ENCODE measurements around the gene C1QBP. TPM values are rescaled to one million over a fixed set of nuclear protein-coding genes. Genes with fewer than 3 reads are reported as not detected.

Gene C1QBP
- total RNA-seq, 1 experiment from 2014 or later: 225 TPM

DNA sequence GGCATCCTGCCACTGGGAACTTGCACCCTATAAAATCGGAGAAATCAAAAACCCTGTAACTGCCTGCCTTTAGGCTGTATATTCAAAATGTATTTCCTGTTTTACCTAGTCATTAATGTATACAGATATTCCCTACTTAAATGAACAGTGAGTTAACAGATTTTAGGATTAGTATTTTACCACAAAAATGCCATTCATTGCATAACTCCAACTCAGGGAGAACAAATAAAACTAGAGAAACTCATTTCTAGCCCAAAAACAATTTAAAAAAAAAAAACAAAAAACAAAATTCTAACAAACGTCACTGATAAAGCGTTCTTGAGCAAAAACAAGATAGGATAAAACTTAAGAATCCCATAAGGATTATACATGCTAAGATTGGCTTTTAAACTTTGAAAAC is 33.6 kb upstream of the C1QBP start:
- Histone ChIP-seq H3K4me3 (ENCODE audit: low read depth in 2 of 2, low read length in 2 of 2) (no peak overlapping the region), H3K36me3 (ENCODE audit: control insufficient read depth, insufficient read depth, low read length) (peaks cover 24% of the 10 kb centered on the region), H3K27ac (ENCODE audit: low read length) (no peak overlapping the region), H3K4me1 (ENCODE audit: control insufficient read depth, insufficient read depth, low read length) (peaks cover 4% of the 10 kb centered on the region), H3K27me3 (ENCODE audit: control insufficient read depth, insufficient read depth, low read length) (no peaks in the 10 kb centered on the region), H3K9me3 (ENCODE audit: control insufficient read depth, insufficient read depth, low read depth, low read length) (no peaks in the 10 kb centered on the region)
- CTCF ChIA-PET: no interaction called here
- TF ChIP-seq POLR2AphosphoS5 (IDR thresholded peaks at IDR 0.05; ENCODE audit: low read depth, low read length) (no peak), TCF7L2 (IDR thresholded peaks at IDR 0.05; ENCODE audit: low read depth, low read length) (no peak), SIN3A (IDR thresholded peaks at IDR 0.05; ENCODE audit: borderline replicate concordance, insufficient read depth, low read depth, low read length) (no peak)
- TF ChIP-seq, protein P1, sequence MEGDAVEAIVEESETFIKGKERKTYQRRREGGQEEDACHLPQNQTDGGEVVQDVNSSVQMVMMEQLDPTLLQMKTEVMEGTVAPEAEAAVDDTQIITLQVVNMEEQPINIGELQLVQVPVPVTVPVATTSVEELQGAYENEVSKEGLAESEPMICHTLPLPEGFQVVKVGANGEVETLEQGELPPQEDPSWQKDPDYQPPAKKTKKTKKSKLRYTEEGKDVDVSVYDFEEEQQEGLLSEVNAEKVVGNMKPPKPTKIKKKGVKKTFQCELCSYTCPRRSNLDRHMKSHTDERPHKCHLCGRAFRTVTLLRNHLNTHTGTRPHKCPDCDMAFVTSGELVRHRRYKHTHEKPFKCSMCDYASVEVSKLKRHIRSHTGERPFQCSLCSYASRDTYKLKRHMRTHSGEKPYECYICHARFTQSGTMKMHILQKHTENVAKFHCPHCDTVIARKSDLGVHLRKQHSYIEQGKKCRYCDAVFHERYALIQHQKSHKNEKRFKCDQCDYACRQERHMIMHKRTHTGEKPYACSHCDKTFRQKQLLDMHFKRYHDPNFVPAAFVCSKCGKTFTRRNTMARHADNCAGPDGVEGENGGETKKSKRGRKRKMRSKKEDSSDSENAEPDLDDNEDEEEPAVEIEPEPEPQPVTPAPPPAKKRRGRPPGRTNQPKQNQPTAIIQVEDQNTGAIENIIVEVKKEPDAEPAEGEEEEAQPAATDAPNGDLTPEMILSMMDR (IDR thresholded peaks at IDR 0.05): no peak
- TF ChIP-seq, protein P2, sequence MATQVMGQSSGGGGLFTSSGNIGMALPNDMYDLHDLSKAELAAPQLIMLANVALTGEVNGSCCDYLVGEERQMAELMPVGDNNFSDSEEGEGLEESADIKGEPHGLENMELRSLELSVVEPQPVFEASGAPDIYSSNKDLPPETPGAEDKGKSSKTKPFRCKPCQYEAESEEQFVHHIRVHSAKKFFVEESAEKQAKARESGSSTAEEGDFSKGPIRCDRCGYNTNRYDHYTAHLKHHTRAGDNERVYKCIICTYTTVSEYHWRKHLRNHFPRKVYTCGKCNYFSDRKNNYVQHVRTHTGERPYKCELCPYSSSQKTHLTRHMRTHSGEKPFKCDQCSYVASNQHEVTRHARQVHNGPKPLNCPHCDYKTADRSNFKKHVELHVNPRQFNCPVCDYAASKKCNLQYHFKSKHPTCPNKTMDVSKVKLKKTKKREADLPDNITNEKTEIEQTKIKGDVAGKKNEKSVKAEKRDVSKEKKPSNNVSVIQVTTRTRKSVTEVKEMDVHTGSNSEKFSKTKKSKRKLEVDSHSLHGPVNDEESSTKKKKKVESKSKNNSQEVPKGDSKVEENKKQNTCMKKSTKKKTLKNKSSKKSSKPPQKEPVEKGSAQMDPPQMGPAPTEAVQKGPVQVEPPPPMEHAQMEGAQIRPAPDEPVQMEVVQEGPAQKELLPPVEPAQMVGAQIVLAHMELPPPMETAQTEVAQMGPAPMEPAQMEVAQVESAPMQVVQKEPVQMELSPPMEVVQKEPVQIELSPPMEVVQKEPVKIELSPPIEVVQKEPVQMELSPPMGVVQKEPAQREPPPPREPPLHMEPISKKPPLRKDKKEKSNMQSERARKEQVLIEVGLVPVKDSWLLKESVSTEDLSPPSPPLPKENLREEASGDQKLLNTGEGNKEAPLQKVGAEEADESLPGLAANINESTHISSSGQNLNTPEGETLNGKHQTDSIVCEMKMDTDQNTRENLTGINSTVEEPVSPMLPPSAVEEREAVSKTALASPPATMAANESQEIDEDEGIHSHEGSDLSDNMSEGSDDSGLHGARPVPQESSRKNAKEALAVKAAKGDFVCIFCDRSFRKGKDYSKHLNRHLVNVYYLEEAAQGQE (IDR thresholded peaks at IDR 0.05; ENCODE audit: insufficient read depth in 1 of 2, low read depth in 2 of 2, low read length in 1 of 2): no peak
- in situ Hi-C loops (cut with HindIII; ENCODE audit: low pct_unique_long_range_greater_than_20kb, low sequenced_read_pairs): no loop called here
- ATAC-seq: no peak
- DNase-seq (ENCODE audit: low read depth, low spot score): no peak
- intact Hi-C loops (cut with micrococcal nuclease; ENCODE audit: unreplicated experiment): no loop called here
- no TSS peak for BruUV-seq (replicated peaks)
- POLR2A ChIA-PET: no interaction called here

DNA sequence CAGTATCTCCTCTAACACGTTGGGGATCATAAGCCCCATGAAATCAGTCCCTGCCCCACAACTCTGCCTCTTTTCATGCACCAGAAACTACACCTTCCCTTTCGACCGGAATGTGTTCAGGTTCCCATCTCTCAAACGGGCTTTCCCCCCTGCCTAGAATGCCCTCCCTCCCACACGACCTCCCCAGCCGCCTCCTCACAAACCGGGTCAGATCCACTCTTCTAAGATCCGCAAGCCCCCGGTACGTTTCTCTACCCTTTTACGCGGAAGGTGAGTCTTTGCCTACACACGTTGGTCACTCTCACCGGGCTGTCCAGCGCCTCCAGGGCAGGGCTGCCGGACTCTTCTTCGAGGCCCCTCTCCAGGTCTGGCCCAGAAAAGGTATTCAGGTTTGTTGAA is 29.1 kb upstream of the C1QBP start:
- Histone ChIP-seq H3K4me1 (ENCODE audit: control insufficient read depth, insufficient read depth, low read length) (peaks cover 11% of the 10 kb centered on the region), H3K4me3 (ENCODE audit: low read depth in 2 of 2, low read length in 2 of 2) (peak overlapping the region; percentile 84 to 93), H3K27me3 (ENCODE audit: control insufficient read depth, insufficient read depth, low read length) (no peaks in the 10 kb centered on the region), H3K27ac (ENCODE audit: low read length) (peak overlapping the region; percentile 88), H3K36me3 (ENCODE audit: control insufficient read depth, insufficient read depth, low read length) (peaks cover 5% of the 10 kb centered on the region), H3K9me3 (ENCODE audit: control insufficient read depth, insufficient read depth, low read depth, low read length) (no peaks in the 10 kb centered on the region)
- ATAC-seq (peak; percentile 18; the same call in 1 of the 2 replicates), DNase-seq (ENCODE audit: low read depth, low spot score) (no peak)
- BruUV-seq (replicated peaks): no TSS peak
- in situ Hi-C loops (cut with HindIII; ENCODE audit: low pct_unique_long_range_greater_than_20kb, low sequenced_read_pairs) (no loop called here), intact Hi-C loops (cut with micrococcal nuclease; ENCODE audit: unreplicated experiment) (no loop called here)
- ChIA-PET POLR2A (no interaction called here), CTCF (no interaction called here)
- TF ChIP-seq, protein P1 (IDR thresholded peaks at IDR 0.05): no peak
- TF ChIP-seq POLR2AphosphoS5 (IDR thresholded peaks at IDR 0.05; ENCODE audit: low read depth, low read length) (no peak), SIN3A (IDR thresholded peaks at IDR 0.05; ENCODE audit: borderline replicate concordance, insufficient read depth, low read depth, low read length) (no peak), TCF7L2 (IDR thresholded peaks at IDR 0.05; ENCODE audit: low read depth, low read length) (no peak)
- TF ChIP-seq, protein P2 (IDR thresholded peaks at IDR 0.05; ENCODE audit: insufficient read depth in 1 of 2, low read depth in 2 of 2, low read length in 1 of 2): no peak

Data from Panc1 (cell line).